Measurements from ENCODE around the gene PHACTR1. TPM values are rescaled to one million over a fixed set of nuclear protein-coding genes. Genes with fewer than 3 reads are reported as not detected.

The PHACTR1 gene
- total and polyA plus RNA-seq, 7 donors: 0.04 to 3.0 (median 0.85) TPM

DNA sequence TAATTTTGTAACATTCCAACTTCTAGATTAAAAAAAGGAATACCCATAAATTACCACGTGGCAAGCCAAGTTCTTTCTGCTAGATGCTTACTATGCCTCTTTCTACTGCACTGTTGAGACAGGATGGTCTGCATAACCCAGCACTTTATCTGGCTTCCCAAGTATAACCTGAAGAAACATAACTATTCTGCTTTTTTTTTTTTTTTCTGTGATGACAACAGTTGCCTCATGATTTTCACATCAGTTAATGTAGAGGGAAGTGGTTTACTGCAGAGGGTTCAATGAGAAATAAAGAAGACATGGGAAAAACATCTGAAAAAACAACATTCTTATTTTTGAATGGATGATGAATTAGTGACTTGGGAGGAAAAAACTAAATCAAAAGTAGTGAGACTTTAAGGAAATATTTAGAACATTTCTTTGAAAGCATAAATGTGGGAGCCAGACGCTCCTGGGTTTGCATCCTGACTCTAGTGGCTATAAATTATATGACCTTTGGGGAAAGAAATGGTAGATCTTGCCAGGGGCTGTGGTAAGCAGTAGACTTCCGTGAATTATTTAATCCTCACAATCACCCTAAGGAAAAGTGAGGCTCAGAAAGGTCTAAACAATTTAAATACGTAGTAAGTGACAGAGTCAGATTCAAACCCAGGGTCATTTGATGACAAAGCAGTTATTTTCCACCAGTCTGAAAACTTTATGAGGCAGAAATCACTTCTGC lies 230.7 kb downstream of the PHACTR1 start:
- Histone ChIP-seq H3K9me3 (no peaks in the 10 kb centered on the region), H3K4me1 (no peaks in the 10 kb centered on the region), H3K27ac (no peak overlapping the region), H3K36me3 (ENCODE audit: insufficient read depth in 1 of 2, low read depth in 1 of 2) (no peaks in the 10 kb centered on the region), H3K27me3 (ENCODE audit: insufficient read depth in 3 of 3, low read length in 2 of 3) (peaks cover 0 to 2% (median 0%) of the 10 kb centered on the region in 3 donors), H3K4me3 (no peak overlapping the region)
- intact Hi-C loops (cut with DNase I): no loop called here
- DNase-seq (no peak), ATAC-seq (no peak)
- WGBS, 3 donors: 37 to 43% (median 40%) methylated on average over 4 of the region's 4 CpGs
- TF ChIP-seq, protein P1, sequence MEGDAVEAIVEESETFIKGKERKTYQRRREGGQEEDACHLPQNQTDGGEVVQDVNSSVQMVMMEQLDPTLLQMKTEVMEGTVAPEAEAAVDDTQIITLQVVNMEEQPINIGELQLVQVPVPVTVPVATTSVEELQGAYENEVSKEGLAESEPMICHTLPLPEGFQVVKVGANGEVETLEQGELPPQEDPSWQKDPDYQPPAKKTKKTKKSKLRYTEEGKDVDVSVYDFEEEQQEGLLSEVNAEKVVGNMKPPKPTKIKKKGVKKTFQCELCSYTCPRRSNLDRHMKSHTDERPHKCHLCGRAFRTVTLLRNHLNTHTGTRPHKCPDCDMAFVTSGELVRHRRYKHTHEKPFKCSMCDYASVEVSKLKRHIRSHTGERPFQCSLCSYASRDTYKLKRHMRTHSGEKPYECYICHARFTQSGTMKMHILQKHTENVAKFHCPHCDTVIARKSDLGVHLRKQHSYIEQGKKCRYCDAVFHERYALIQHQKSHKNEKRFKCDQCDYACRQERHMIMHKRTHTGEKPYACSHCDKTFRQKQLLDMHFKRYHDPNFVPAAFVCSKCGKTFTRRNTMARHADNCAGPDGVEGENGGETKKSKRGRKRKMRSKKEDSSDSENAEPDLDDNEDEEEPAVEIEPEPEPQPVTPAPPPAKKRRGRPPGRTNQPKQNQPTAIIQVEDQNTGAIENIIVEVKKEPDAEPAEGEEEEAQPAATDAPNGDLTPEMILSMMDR (IDR thresholded peaks at IDR 0.05): no peak

DNA sequence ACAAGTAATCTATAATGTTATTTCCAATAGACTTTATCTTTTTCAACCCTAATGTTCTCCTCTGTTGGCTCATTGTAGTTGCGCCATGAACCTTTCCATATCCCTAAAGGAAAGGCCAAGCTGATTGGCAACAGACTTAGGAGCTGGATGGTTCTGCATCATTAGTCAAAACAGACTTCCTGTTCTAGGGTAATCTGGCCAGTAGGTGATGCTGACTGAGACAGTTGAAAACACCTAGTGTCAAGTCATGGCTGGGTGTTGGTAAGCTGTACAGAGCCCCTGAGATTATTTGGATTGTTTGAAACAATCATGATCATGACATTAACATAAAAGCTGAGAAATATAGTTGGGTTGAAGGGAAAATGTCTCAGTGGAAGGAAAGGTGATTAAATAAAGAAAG lies 231.4 kb downstream of the PHACTR1 start:
- Histone ChIP-seq H3K4me3 (no peak overlapping the region), H3K9me3 (no peaks in the 10 kb centered on the region), H3K36me3 (ENCODE audit: insufficient read depth in 1 of 2, low read depth in 1 of 2) (no peaks in the 10 kb centered on the region), H3K4me1 (no peaks in the 10 kb centered on the region), H3K27ac (no peak overlapping the region), H3K27me3 (ENCODE audit: insufficient read depth in 3 of 3, low read length in 2 of 3) (peaks cover 0 to 3% (median 2%) of the 10 kb centered on the region in 3 donors)
- 90 to 100% (median 98%) methylated on average over 1 of the region's 1 CpG for WGBS, 3 donors
- TF ChIP-seq, protein P1 (IDR thresholded peaks at IDR 0.05): no peak
- no peak for ATAC-seq
- intact Hi-C loops (cut with DNase I): no loop called here
- DNase-seq: no peak

DNA sequence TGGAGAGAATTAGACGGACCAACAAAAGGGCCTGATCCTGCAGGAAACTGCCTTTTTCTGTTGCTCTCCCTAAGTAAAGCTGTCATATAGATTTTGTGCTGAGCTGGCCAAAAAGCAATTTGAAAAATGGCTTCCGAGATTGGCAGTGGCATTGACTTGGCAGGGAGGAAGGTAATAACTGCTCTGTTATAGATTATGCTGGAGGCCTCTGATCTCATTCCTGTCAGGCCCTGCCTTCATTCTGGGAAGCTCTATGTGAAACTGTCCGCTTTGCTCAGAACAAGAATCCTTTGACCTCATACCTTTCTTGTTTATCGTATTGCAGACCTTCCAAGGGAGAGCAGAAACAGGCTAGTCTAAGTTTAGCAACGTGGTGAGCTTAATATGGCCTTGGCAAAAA lies 234.4 kb downstream of the PHACTR1 start:
- no peak for ATAC-seq
- H3K4me1 ChIP-seq: no peaks in the 10 kb centered on the region
- WGBS, 3 donors: 73 to 83% (median 82%) methylated on average over 5 of the region's 5 CpGs
- no peak overlapping the region for H3K27ac ChIP-seq
- peaks cover 0 to 10% (median 2%) of the 10 kb centered on the region in 3 donors for H3K27me3 ChIP-seq (ENCODE audit: insufficient read depth in 3 of 3, low read length in 2 of 3)
- H3K4me3 ChIP-seq: no peak overlapping the region
- intact Hi-C loops (cut with DNase I): no loop called here
- H3K36me3 ChIP-seq (ENCODE audit: insufficient read depth in 1 of 2, low read depth in 1 of 2): no peaks in the 10 kb centered on the region
- no peak for DNase-seq
- H3K9me3 ChIP-seq: no peaks in the 10 kb centered on the region
- TF ChIP-seq, protein P1 (IDR thresholded peaks at IDR 0.05): no peak

DNA sequence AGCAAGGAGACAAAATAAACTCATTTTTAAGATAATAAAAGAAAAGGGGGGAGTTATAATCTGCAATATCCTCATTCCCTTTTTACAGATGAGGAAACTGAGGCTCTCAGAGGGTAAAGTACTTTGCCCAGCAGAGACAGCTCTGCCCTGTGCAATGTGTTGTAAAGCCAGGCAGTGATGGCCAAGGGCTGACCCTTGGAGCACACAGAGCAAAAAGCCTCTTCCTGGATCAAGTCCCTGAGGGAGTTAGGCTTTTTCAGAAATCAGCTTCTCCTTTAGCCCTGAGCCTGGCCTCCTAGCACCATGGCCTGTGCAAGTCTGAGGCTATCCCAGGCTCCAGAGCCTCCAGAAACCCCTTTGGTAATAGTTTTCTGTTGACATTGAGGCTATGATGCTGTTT lies 234.8 kb downstream of the PHACTR1 start:
- no peaks in the 10 kb centered on the region for H3K9me3 ChIP-seq
- H3K4me1 ChIP-seq: no peaks in the 10 kb centered on the region
- intact Hi-C loops (cut with DNase I): no loop called here
- ATAC-seq: no peak
- TF ChIP-seq, protein P1 (IDR thresholded peaks at IDR 0.05): no peak
- H3K36me3 ChIP-seq (ENCODE audit: insufficient read depth in 1 of 2, low read depth in 1 of 2): no peaks in the 10 kb centered on the region
- peaks cover 0 to 10% (median 2%) of the 10 kb centered on the region in 3 donors for H3K27me3 ChIP-seq (ENCODE audit: insufficient read depth in 3 of 3, low read length in 2 of 3)
- no peak overlapping the region for H3K27ac ChIP-seq
- no peak for DNase-seq
- H3K4me3 ChIP-seq: no peak overlapping the region

DNA sequence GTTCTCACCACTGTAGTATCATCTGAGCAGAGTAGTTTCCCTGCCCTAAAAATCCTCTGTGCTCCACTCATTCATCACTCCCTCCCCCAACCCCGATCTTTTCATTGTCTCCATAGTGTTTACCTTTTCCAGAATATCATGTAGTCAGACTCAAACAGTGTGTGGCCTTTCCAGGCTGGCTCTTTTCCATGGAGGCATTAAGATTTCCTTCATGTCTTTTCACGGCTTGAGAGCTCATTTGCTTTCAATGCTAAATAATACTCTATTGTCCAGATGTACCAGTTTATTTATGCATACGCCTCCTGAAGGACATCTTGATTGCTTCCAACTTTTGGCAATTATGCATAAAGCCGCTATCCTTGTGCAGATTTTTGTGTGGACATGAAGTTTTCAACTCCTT lies 235.8 kb downstream of the PHACTR1 start:
- TF ChIP-seq, protein P1 (IDR thresholded peaks at IDR 0.05): no peak
- no peak for DNase-seq
- H3K36me3 ChIP-seq (ENCODE audit: insufficient read depth in 1 of 2, low read depth in 1 of 2): no peaks in the 10 kb centered on the region
- 47 to 52% (median 49%) methylated on average over 4 of the region's 4 CpGs for WGBS, 3 donors
- intact Hi-C loops (cut with DNase I): no loop called here
- ATAC-seq: no peak
- H3K27me3 ChIP-seq (ENCODE audit: insufficient read depth in 3 of 3, low read length in 2 of 3): peaks cover 0 to 14% (median 2%) of the 10 kb centered on the region in 3 donors
- H3K9me3 ChIP-seq: no peaks in the 10 kb centered on the region
- no peaks in the 10 kb centered on the region for H3K4me1 ChIP-seq
- no peak overlapping the region for H3K27ac ChIP-seq
- H3K4me3 ChIP-seq: no peak overlapping the region
